Calu3 (cell line): ENCODE data around the gene ARMH1. TPM values are rescaled to one million over a fixed set of nuclear protein-coding genes. Genes with fewer than 3 reads are reported as not detected.
"Not testable (repeated sequence)": the region's sequence is repeated elsewhere in the genome, so short reads cannot be mapped to it uniquely, and the experiment has no call there.

Experiments
- BruUV-seq: library from RNA; stranded (reverse); fragments of 400-500 nt; replicated peaks from 2 replicates; lab custom pipeline; 2021; lab: Mats Ljungman, UMichigan
- CTCF ChIA-PET: fragments of 300-600 bp; sonication (Branson Sonifier 250); formaldehyde crosslinking; loops from one replicate; lab custom pipeline; 2022; ENCODE audit warnings: antibody characterized with exemption; lab: Charles Lee
- DNase-seq: peaks from one replicate; pipeline ENCODE4 v3.0.0; 2022
- H3K27ac Mint-ChIP-seq: one replicate; pipeline ENCODE4 v1.8.0; 2022; ENCODE audit warnings: mixed read lengths; ENCODE audit not compliant: unreplicated experiment
- H3K27me3 Mint-ChIP-seq: one replicate; pipeline ENCODE4 v1.8.0; 2022; ENCODE audit warnings: mixed read lengths; ENCODE audit not compliant: unreplicated experiment
- H3K36me3 Mint-ChIP-seq: one replicate; pipeline ENCODE4 v1.8.0; 2022; ENCODE audit warnings: mild to moderate bottlenecking, moderate library complexity, mixed read lengths; ENCODE audit not compliant: insufficient read depth, unreplicated experiment
- H3K4me1 Mint-ChIP-seq: one replicate; pipeline ENCODE4 v1.8.0; 2022; ENCODE audit warnings: mild to moderate bottlenecking, low read depth, mixed read lengths; ENCODE audit not compliant: unreplicated experiment
- H3K4me3 Mint-ChIP-seq: one replicate; pipeline ENCODE4 v1.8.0; 2022; ENCODE audit warnings: mild to moderate bottlenecking, low read depth, moderate library complexity, mixed read lengths; ENCODE audit not compliant: unreplicated experiment
- H3K9me3 Mint-ChIP-seq: one replicate; pipeline ENCODE4 v1.8.0; 2022; ENCODE audit warnings: low read depth, mixed read lengths; ENCODE audit not compliant: unreplicated experiment
- CTCF ChIP-seq: fragments of 200-600 bp; IDR thresholded peaks from one replicate; pipeline ENCODE4 v1.8.0; 2022; ENCODE audit warnings: antibody characterized with exemption; ENCODE audit not compliant: unreplicated experiment
- intact Hi-C: fragments of 100-400 bp; cut with micrococcal nuclease; formaldehyde crosslinking; loops from one replicate; pipeline ENCODE4 v1.10.0; 2022; ENCODE audit not compliant: unreplicated experiment
- total RNA-seq: library from RNA; stranded (reverse); gene quantifications from 2 replicates; pipeline ENCODE4 v1.2.3, GENCODE V29; 2022

Gene ARMH1
- total RNA-seq, 1 experiment from 2014 or later = 5.8 TPM

- no peaks in the 10 kb centered on the region for H3K27me3 Mint-ChIP-seq
- TF ChIP-seq CTCF = no peak
- no peak for DNase-seq
- H3K4me1 Mint-ChIP-seq = no peaks in the 10 kb centered on the region
- H3K36me3 Mint-ChIP-seq = no peaks in the 10 kb centered on the region
- BruUV-seq = no TSS peak
- CTCF ChIA-PET = no interaction called here
- H3K27ac Mint-ChIP-seq = no peak overlapping the region
- intact Hi-C loops = no loop called here
- no peaks in the 10 kb centered on the region for H3K9me3 Mint-ChIP-seq
- H3K4me3 Mint-ChIP-seq = no peak overlapping the region
These were observed 12.5 kb upstream of the ARMH1 start for GRCh38 chr1:44661781-44662682.

GRCh38 chr1:44662683-44663030, 11.9 kb upstream of the ARMH1 start:
- no peak overlapping the region for H3K4me3 Mint-ChIP-seq
- no peak for DNase-seq
- intact Hi-C loops = no loop called here
- H3K9me3 Mint-ChIP-seq = no peaks in the 10 kb centered on the region
- BruUV-seq = no TSS peak
- no peaks in the 10 kb centered on the region for H3K27me3 Mint-ChIP-seq
- no peak overlapping the region for H3K27ac Mint-ChIP-seq
- H3K36me3 Mint-ChIP-seq = no peaks in the 10 kb centered on the region
- CTCF ChIA-PET = no interaction called here
- no peaks in the 10 kb centered on the region for H3K4me1 Mint-ChIP-seq
- no peak for TF ChIP-seq CTCF

GRCh38 chr1:44663417-44663816, 11.1 kb upstream of the ARMH1 start:
- H3K4me3 Mint-ChIP-seq = no peak overlapping the region
- no peaks in the 10 kb centered on the region for H3K36me3 Mint-ChIP-seq
- DNase-seq = no peak
- no TSS peak for BruUV-seq
- no peaks in the 10 kb centered on the region for H3K27me3 Mint-ChIP-seq
- no peaks in the 10 kb centered on the region for H3K4me1 Mint-ChIP-seq
- TF ChIP-seq CTCF = no peak
- no peaks in the 10 kb centered on the region for H3K9me3 Mint-ChIP-seq
- intact Hi-C loops = no loop called here
- H3K27ac Mint-ChIP-seq = no peak overlapping the region
- CTCF ChIA-PET = no interaction called here

- no peaks in the 10 kb centered on the region for H3K4me1 Mint-ChIP-seq
- H3K27me3 Mint-ChIP-seq = no peaks in the 10 kb centered on the region
- intact Hi-C loops = no loop called here
- TF ChIP-seq CTCF = no peak
- no peak overlapping the region for H3K27ac Mint-ChIP-seq
- BruUV-seq = no TSS peak
- DNase-seq = no peak
- no peaks in the 10 kb centered on the region for H3K9me3 Mint-ChIP-seq
- H3K4me3 Mint-ChIP-seq = no peak overlapping the region
- H3K36me3 Mint-ChIP-seq = no peaks in the 10 kb centered on the region
- CTCF ChIA-PET = interaction anchor here (0.6 kb wide), 1 partner anchor 34 kb away, joined by 3 read pairs; no protein-coding TSS in a partner anchor
These were observed 9.7 kb upstream of the ARMH1 start for GRCh38 chr1:44664730-44665370.

- BruUV-seq, H3K9me3 Mint-ChIP-seq, CTCF ChIA-PET, H3K36me3 Mint-ChIP-seq, H3K27ac Mint-ChIP-seq, intact Hi-C loops, DNase-seq, H3K4me3 Mint-ChIP-seq, H3K4me1 Mint-ChIP-seq, H3K27me3 Mint-ChIP-seq: not testable (repeated sequence)
These were observed 7.8 kb upstream of the ARMH1 start for GRCh38 chr1:44666719-44667118.
